Testis (tissue), 3 donors: ENCODE data around the gene ERBIN. TPM values are rescaled to one million over a fixed set of nuclear protein-coding genes. Genes with fewer than 3 reads are reported as not detected.

ENCODE experiments used
- DNase-seq: peaks from one replicate; pipeline ENCODE4 v3.0.0-alpha.2; 2019
- H3K27ac ChIP-seq, 2 donors: fragments of 200-600 bp; sonication (generic); one replicate each; pipeline ENCODE4 v1.5.1; 2019
- H3K27me3 ChIP-seq: fragments of 200-600 bp; sonication (generic); one replicate; pipeline ENCODE4 v1.5.1; 2019
- H3K36me3 ChIP-seq: fragments of 200-600 bp; sonication (generic); one replicate; pipeline ENCODE4 v1.5.1; 2017; ENCODE audit warnings: low read depth; ENCODE audit errors: missing control alignments
- H3K4me1 ChIP-seq: fragments of 200-600 bp; sonication (generic); one replicate; pipeline ENCODE4 v1.5.1; 2019
- H3K4me3 ChIP-seq, 2 donors: fragments of 200-600 bp; sonication (generic); one replicate each; pipeline ENCODE4 v1.5.1; 2017 to 2019
- H3K9me3 ChIP-seq: fragments of 200-600 bp; sonication (generic); one replicate; pipeline ENCODE4 v1.5.1; 2017
- POLR2A ChIP-seq: fragments of 450-650 bp; IDR thresholded peaks from one replicate; pipeline ENCODE4 v1.6.1; 2017; ENCODE audit warnings: antibody characterized with exemption, mild to moderate bottlenecking, moderate library complexity
- WGBS, 2 donors: methylation state at CpG; one replicate each; pipeline ENCODE4 v1.1.5; 2018; 5-methylcytosine and 5-hydroxymethylcytosine counted together
- intact Hi-C: fragments of 100-400 bp; cut with DNase I; formaldehyde crosslinking; loops from one replicate; pipeline ENCODE4 v1.15.1; 2023; ENCODE audit warnings: low total_unique reads
- polyA plus RNA-seq: library from polyadenylated mRNA; stranded (reverse); fragments of 350-450 nt; fragmentation: Illumina TruSeq; extraction: RNeasy Lipid Tissue Mini Kit (QIAGEN cat#74804); gene quantifications from one replicate; pipeline ENCODE4 v1.2.3, GENCODE V29; 2014; ENCODE audit warnings: low read depth, low replicate concordance; ENCODE audit not compliant: insufficient read depth
- total RNA-seq, 2 donors: library from RNA; depleted of rRNA; stranded (reverse); fragments of >200 nt; gene quantifications; one replicate each; pipeline ENCODE4 v1.2.3, GENCODE V29; 2016
- TF ChIP-seq, protein P1 (sequence below), 3 experiments: fragments of 450-650 bp in 2 of 3; fragments of 200-600 bp in 1 of 3; sonication (generic) in 1 of 3; IDR thresholded peaks; one replicate each; pipeline ENCODE4 v1.5.1; 2016 to 2019; ENCODE audit warnings: antibody characterized with exemption in 3 of 3, mild to moderate bottlenecking in 2 of 3, moderate library complexity in 1 of 3

The ERBIN gene
- total and polyA plus RNA-seq, 3 donors from 2014 or later, result 45.7 to 98.3 (median 79.8) TPM

DNA sequence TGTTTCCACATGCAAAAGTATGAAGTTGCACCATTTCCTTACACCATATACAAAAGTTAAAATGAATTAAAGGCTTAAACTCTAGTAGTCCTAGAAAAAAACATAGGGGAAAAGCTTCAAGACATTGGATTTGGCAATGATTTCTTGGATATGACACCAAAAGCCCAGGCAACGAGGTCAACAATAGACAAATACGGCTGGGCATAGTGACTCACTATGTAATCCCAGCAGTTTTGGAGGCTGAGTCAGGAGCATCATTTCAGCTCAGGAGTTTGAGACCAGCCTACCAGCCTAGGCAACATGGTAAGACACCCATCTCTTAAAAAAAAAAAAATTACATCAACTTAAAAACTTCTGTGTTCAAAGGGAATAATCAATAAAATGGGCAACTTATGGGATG is 186.8 kb downstream of the ERBIN start:
- intact Hi-C loops, result no loop called here
- Histone ChIP-seq H3K27me3 (no peaks in the 10 kb centered on the region), H3K4me3 (no peak overlapping the region), H3K4me1 (no peaks in the 10 kb centered on the region), H3K36me3 (no peaks in the 10 kb centered on the region), H3K27ac (no peak overlapping the region), H3K9me3 (no peaks in the 10 kb centered on the region)
- WGBS, 2 donors, result 87 to 92% methylated on average over 2 of the region's 2 CpGs
- no peak for DNase-seq
- TF ChIP-seq POLR2A, result no peak
- TF ChIP-seq, protein P1, sequence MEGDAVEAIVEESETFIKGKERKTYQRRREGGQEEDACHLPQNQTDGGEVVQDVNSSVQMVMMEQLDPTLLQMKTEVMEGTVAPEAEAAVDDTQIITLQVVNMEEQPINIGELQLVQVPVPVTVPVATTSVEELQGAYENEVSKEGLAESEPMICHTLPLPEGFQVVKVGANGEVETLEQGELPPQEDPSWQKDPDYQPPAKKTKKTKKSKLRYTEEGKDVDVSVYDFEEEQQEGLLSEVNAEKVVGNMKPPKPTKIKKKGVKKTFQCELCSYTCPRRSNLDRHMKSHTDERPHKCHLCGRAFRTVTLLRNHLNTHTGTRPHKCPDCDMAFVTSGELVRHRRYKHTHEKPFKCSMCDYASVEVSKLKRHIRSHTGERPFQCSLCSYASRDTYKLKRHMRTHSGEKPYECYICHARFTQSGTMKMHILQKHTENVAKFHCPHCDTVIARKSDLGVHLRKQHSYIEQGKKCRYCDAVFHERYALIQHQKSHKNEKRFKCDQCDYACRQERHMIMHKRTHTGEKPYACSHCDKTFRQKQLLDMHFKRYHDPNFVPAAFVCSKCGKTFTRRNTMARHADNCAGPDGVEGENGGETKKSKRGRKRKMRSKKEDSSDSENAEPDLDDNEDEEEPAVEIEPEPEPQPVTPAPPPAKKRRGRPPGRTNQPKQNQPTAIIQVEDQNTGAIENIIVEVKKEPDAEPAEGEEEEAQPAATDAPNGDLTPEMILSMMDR (IDR thresholded peaks at IDR 0.05), result no peak

DNA sequence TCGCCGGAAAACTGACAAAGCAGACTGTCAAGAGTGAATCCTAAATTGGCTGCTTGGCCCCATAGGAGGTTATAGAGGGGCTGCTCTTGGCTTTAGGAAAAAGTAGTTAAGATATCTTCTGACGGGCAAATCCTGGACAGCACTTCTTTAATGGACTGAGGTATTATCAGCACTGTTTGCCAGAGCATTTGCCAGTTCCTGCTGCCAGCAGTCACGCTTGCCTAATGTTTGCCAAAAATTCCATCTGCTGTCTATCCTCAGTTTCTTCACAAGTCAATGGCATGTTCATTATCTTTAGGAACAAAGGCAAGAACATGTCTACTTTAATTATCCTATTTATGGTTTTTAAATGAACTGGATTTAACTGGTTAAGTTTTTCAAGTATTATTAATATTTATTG is 191.9 kb downstream of the ERBIN start:
- 74 to 81% methylated on average over 4 of the region's 4 CpGs for WGBS, 2 donors
- TF ChIP-seq POLR2A, result no peak
- TF ChIP-seq, protein P1 (IDR thresholded peaks at IDR 0.05), result no peak
- no peak overlapping the region for H3K27ac ChIP-seq
- H3K4me3 ChIP-seq, result no peak overlapping the region
- H3K36me3 ChIP-seq, result no peaks in the 10 kb centered on the region
- no peaks in the 10 kb centered on the region for H3K27me3 ChIP-seq
- DNase-seq, result no peak
- H3K4me1 ChIP-seq, result no peaks in the 10 kb centered on the region
- intact Hi-C loops, result no loop called here
- no peaks in the 10 kb centered on the region for H3K9me3 ChIP-seq

DNA sequence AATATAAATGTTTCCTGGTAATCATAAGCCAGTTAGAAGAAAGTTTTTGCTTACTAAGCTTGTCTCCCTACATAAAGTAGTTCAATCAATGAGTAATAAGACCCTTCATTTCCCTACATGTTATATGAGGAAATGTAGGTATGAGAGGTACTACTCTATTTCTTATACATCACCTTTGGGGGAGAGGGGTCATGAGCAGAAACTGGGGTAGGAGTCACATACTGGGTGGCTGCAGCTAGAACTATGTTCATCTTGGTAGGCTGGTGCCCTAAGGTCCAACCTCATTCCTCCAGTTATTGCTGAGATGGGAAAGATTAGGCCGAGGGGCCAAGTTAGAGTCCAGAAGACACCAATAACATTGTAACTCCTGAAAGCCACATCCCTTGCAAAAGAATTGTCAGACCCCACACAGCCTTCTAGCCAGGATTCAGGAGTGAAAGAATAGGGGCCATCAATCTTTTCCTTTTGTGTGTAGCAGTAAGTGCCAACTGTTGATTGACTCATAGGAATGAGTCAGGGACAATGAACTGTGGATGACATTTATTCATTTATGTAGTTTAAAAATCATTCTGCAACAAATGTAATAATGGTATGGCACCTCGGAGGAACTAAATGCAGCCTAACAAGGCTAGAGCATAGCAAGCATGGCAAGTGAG is 196.1 kb downstream of the ERBIN start:
- Histone ChIP-seq H3K36me3 (no peaks in the 10 kb centered on the region), H3K4me1 (no peaks in the 10 kb centered on the region), H3K27ac (no peak overlapping the region), H3K9me3 (no peaks in the 10 kb centered on the region), H3K27me3 (no peaks in the 10 kb centered on the region), H3K4me3 (no peak overlapping the region)
- no peak for TF ChIP-seq POLR2A
- TF ChIP-seq, protein P1 (IDR thresholded peaks at IDR 0.05), result no peak
- intact Hi-C loops, result no loop called here
- no peak for DNase-seq
- WGBS, 2 donors, result 88 to 94% methylated on average over 2 of the region's 2 CpGs

DNA sequence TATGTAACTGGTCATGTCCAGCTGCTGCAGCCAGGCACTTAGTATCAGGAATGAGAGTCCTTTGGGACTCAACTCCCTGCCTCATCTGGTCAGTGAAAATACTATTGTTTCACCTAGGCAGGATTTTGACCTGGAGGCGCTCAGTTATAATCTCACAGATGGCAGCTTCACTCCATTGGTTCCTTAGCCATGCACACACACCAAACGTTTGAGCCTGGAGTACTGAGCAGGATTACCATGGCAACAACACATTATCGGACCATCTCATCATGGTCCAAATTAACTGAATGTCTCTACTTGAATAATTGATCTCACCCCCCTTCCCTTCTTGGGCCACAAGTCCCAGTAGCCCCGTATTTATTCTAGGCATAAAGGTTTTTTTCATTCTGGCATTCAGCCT is 202.8 kb downstream of the ERBIN start:
- intact Hi-C loops, result no loop called here
- Histone ChIP-seq H3K9me3 (no peaks in the 10 kb centered on the region), H3K36me3 (no peaks in the 10 kb centered on the region), H3K27ac (no peak overlapping the region), H3K4me1 (no peaks in the 10 kb centered on the region), H3K27me3 (no peaks in the 10 kb centered on the region), H3K4me3 (no peak overlapping the region)
- 74 to 81% methylated on average over 4 of the region's 4 CpGs for WGBS, 2 donors
- TF ChIP-seq, protein P1 (IDR thresholded peaks at IDR 0.05), result no peak
- no peak for TF ChIP-seq POLR2A
- no peak for DNase-seq

DNA sequence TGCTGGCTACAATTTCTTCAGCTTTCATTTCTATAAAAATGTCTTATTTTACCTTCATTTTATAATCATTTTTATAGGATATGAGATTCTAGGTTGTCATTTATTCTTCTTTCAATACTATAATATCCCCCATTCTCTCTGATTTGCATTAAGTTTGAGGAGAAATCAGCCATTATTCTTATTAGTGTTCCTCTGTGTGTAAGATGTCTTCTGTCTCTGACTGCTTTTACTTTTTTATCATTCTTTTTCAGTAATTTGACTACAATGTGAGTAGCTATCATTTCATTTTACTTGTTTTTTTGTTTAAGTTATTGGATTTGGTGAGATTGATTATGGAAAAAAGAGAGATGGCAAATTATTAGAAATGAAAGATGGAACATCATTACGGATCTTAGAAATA is 204.1 kb downstream of the ERBIN start:
- TF ChIP-seq POLR2A, result no peak
- TF ChIP-seq, protein P1 (IDR thresholded peaks at IDR 0.05), result no peak
- Histone ChIP-seq H3K4me3 (no peak overlapping the region), H3K4me1 (no peaks in the 10 kb centered on the region), H3K27ac (no peak overlapping the region), H3K27me3 (no peaks in the 10 kb centered on the region), H3K9me3 (no peaks in the 10 kb centered on the region), H3K36me3 (no peaks in the 10 kb centered on the region)
- no peak for DNase-seq
- intact Hi-C loops, result no loop called here
- 90 to 97% methylated on average over 1 of the region's 1 CpG for WGBS, 2 donors
